ENCODE results near the gene CD4.

Gene CD4

DNA sequence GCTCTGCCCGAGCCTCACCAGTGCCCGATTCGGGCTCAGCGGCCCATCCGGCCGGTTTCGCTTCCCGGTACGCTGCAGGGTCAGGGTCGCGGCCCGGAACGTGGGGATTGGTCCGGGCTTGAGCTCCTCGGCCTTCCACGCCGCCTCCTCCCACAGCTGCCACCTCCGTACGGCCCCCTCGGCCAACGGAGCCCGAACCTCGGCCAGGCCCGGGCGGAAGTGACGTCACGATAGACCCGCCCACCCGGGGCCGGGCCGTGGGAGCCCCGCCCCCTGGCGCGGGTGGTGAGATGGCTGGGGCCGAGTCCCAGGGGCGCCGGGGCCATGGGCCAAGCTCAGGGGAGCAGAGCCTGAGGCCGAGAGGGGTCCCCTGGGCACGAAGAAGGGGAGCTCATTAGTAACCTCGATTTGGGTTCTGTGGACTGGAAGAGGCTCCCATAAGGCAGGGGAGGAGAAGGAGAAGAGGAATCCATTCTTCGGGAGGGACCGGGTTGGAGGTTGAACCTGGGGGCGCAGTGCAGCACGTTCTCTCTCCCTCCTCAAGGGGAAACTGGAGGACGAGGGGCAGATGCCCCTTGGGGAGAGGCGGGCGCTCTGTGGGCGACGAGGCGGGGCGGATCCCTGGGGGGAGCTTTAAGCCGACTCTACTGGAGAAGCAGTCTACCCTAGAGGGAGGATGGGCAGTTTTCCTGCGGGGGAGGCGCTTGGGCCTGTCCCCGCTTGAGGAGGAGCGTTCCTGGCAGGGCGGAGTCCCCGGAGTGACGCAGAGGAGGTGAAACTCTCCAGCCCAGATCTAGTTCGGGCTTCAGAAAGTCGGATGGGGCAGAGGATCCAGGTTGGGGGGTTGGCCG lies 36.2 kb upstream of the CD4 start, which contains the start of gene MLF2 (continued):
- no peak for TF ChIP-seq HOXA7 (CRISPR knock-in tag; IDR thresholded peaks at IDR 0.05; ENCODE audit: borderline replicate concordance)
- TF ChIP-seq EGR2 (tag by site-specific recombination; IDR thresholded peaks at IDR 0.05; ENCODE audit: low read depth), result peak; percentile 77
- no peak for TF ChIP-seq ZNF302 (tag by site-specific recombination; IDR thresholded peaks at IDR 0.05; ENCODE audit: low read depth)
- peak; percentile 14; the same call in 1 of the 2 replicates for TF ChIP-seq ZNF558 (tag by site-specific recombination; IDR thresholded peaks at IDR 0.05)
- peak; percentile 58 for TF ChIP-seq ZNF600 (tag by site-specific recombination; IDR thresholded peaks at IDR 0.05)
- TF ChIP-seq ZNF521 (tag by site-specific recombination; IDR thresholded peaks at IDR 0.05), result no peak
- TF ChIP-seq, protein P1, sequence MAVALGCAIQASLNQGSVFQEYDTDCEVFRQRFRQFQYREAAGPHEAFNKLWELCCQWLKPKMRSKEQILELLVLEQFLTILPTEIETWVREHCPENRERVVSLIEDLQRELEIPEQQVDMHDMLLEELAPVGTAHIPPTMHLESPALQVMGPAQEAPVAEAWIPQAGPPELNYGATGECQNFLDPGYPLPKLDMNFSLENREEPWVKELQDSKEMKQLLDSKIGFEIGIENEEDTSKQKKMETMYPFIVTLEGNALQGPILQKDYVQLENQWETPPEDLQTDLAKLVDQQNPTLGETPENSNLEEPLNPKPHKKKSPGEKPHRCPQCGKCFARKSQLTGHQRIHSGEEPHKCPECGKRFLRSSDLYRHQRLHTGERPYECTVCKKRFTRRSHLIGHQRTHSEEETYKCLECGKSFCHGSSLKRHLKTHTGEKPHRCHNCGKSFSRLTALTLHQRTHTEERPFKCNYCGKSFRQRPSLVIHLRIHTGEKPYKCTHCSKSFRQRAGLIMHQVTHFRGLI (tag by site-specific recombination; IDR thresholded peaks at IDR 0.05), result peak; percentile 80
- TF ChIP-seq ZNF423 (tag by site-specific recombination; IDR thresholded peaks at IDR 0.05), result peak; percentile 99
- TF ChIP-seq ZEB2 (tag by site-specific recombination; IDR thresholded peaks at IDR 0.05), result peak; percentile 58
- TF ChIP-seq, protein P2, sequence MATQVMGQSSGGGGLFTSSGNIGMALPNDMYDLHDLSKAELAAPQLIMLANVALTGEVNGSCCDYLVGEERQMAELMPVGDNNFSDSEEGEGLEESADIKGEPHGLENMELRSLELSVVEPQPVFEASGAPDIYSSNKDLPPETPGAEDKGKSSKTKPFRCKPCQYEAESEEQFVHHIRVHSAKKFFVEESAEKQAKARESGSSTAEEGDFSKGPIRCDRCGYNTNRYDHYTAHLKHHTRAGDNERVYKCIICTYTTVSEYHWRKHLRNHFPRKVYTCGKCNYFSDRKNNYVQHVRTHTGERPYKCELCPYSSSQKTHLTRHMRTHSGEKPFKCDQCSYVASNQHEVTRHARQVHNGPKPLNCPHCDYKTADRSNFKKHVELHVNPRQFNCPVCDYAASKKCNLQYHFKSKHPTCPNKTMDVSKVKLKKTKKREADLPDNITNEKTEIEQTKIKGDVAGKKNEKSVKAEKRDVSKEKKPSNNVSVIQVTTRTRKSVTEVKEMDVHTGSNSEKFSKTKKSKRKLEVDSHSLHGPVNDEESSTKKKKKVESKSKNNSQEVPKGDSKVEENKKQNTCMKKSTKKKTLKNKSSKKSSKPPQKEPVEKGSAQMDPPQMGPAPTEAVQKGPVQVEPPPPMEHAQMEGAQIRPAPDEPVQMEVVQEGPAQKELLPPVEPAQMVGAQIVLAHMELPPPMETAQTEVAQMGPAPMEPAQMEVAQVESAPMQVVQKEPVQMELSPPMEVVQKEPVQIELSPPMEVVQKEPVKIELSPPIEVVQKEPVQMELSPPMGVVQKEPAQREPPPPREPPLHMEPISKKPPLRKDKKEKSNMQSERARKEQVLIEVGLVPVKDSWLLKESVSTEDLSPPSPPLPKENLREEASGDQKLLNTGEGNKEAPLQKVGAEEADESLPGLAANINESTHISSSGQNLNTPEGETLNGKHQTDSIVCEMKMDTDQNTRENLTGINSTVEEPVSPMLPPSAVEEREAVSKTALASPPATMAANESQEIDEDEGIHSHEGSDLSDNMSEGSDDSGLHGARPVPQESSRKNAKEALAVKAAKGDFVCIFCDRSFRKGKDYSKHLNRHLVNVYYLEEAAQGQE (tag by site-specific recombination; IDR thresholded peaks at IDR 0.05), result no peak
- TF ChIP-seq, protein P3, sequence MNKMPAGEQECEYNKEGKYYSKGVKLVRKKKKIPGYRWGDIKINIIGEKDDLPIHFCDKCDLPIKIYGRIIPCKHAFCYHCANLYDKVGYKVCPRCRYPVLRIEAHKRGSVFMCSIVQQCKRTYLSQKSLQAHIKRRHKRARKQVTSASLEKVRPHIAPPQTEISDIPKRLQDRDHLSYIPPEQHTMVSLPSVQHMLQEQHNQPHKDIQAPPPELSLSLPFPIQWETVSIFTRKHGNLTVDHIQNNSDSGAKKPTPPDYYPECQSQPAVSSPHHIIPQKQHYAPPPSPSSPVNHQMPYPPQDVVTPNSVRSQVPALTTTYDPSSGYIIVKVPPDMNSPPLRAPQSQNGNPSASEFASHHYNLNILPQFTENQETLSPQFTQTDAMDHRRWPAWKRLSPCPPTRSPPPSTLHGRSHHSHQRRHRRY (tag by site-specific recombination; IDR thresholded peaks at IDR 0.05), result no peak
- TF ChIP-seq ZNF776 (tag by site-specific recombination; IDR thresholded peaks at IDR 0.05; ENCODE audit: borderline replicate concordance), result no peak
- TF ChIP-seq ZNF2 (tag by site-specific recombination; IDR thresholded peaks at IDR 0.05), result peak; percentile 66
- TF ChIP-seq, protein P4, sequence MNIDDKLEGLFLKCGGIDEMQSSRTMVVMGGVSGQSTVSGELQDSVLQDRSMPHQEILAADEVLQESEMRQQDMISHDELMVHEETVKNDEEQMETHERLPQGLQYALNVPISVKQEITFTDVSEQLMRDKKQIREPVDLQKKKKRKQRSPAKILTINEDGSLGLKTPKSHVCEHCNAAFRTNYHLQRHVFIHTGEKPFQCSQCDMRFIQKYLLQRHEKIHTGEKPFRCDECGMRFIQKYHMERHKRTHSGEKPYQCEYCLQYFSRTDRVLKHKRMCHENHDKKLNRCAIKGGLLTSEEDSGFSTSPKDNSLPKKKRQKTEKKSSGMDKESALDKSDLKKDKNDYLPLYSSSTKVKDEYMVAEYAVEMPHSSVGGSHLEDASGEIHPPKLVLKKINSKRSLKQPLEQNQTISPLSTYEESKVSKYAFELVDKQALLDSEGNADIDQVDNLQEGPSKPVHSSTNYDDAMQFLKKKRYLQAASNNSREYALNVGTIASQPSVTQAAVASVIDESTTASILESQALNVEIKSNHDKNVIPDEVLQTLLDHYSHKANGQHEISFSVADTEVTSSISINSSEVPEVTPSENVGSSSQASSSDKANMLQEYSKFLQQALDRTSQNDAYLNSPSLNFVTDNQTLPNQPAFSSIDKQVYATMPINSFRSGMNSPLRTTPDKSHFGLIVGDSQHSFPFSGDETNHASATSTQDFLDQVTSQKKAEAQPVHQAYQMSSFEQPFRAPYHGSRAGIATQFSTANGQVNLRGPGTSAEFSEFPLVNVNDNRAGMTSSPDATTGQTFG (tag by site-specific recombination; IDR thresholded peaks at IDR 0.05; ENCODE audit: borderline replicate concordance), result no peak
- no peak for TF ChIP-seq ZNF701 (tag by site-specific recombination; IDR thresholded peaks at IDR 0.05)
- TF ChIP-seq MEIS1 (CRISPR knock-in tag; IDR thresholded peaks at IDR 0.05; ENCODE audit: borderline replicate concordance), result no peak
- 0 out of 2 replicates have a peak, but pooled peaks have one; percentile 54 for TF ChIP-seq ZNF221 (tag by site-specific recombination; IDR thresholded peaks at IDR 0.05; ENCODE audit: borderline replicate concordance)
- TF ChIP-seq ZNF184 (tag by site-specific recombination; IDR thresholded peaks at IDR 0.05), result no peak
- TF ChIP-seq, protein P5, sequence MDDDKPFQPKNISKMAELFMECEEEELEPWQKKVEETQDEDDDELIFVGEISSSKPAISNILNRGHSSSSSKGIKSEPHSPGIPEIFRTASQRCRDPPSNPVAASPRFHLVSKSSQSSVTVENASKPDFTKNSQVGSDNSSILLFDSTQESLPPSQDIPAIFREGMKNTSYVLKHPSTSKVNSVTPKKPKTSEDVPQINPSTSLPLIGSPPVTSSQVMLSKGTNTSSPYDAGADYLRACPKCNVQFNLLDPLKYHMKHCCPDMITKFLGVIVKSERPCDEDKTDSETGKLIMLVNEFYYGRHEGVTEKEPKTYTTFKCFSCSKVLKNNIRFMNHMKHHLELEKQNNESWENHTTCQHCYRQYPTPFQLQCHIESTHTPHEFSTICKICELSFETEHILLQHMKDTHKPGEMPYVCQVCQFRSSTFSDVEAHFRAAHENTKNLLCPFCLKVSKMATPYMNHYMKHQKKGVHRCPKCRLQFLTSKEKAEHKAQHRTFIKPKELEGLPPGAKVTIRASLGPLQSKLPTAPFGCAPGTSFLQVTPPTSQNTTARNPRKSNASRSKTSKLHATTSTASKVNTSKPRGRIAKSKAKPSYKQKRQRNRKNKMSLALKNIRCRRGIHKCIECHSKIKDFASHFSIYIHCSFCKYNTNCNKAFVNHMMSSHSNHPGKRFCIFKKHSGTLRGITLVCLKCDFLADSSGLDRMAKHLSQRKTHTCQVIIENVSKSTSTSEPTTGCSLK (tag by site-specific recombination; IDR thresholded peaks at IDR 0.05), result no peak
- TF ChIP-seq ZNF473 (tag by site-specific recombination; IDR thresholded peaks at IDR 0.05), result no peak
- TF ChIP-seq FEZF1 (tag by site-specific recombination; IDR thresholded peaks at IDR 0.05), result no peak
- no peak for TF ChIP-seq ZNF768 (tag by site-specific recombination; IDR thresholded peaks at IDR 0.05)
- no peak for TF ChIP-seq ZNF571 (tag by site-specific recombination; IDR thresholded peaks at IDR 0.05)
